GM18507 (cell line): ENCODE results near the gene PKD2L1.
A peak's percentile ranks its signal among the peaks of the same experiment; 100 is the strongest.
"Not testable (repeated sequence)": the region's sequence is repeated elsewhere in the genome, so short reads cannot be mapped to it uniquely, and the experiment has no call there.

Experiments
- DNase-seq: peaks from one replicate; pipeline ENCODE4 v3.0.0; 2011; ENCODE audit warnings: low read depth; ENCODE audit not compliant: insufficient read length; ENCODE audit errors: extremely low spot score
- FAIRE-seq: peaks from 2 replicates; lab custom pipeline; 2011; peaks lifted over from hg19 to GRCh38; lab: Jason Lieb, UNC

The PKD2L1 gene

GRCh38 chr10:100297242-100297641 lies 32.8 kb downstream of the PKD2L1 start:
- FAIRE-seq (no peak), DNase-seq (no peak)

GRCh38 chr10:100293066-100293465 lies 37.0 kb downstream of the PKD2L1 start:
- no peak for FAIRE-seq
- no peak for DNase-seq

GRCh38 chr10:100292300-100292699 lies 37.7 kb downstream of the PKD2L1 start:
- DNase-seq = not testable (repeated sequence)

GRCh38 chr10:100291356-100291755 lies 38.7 kb downstream of the PKD2L1 start:
- FAIRE-seq = no peak
- no peak for DNase-seq

More at GRCh38 chr10:100292300-100292699, 37.7 kb downstream of the PKD2L1 start:
- not testable (repeated sequence) for FAIRE-seq

GRCh38 chr10:100289641-100290040 lies 40.4 kb downstream of the PKD2L1 start:
- no peak for FAIRE-seq
- no peak for DNase-seq

GRCh38 chr10:100288196-100288595 lies 41.8 kb downstream of the PKD2L1 start:
- FAIRE-seq = no peak
- no peak for DNase-seq

GRCh38 chr10:100287756-100288155 lies 42.3 kb downstream of the PKD2L1 start:
- no peak for FAIRE-seq

GRCh38 chr10:100286051-100287033 lies 43.7 kb downstream of the PKD2L1 start, which contains the start of gene BLOC1S2:
BLOC1S2 (minus strand) TSS chr10:100286680; CDS start chr10:100286659, 21 bp downstream.
- peak; percentile 86 for FAIRE-seq
- peak; percentile 94 for DNase-seq

More at GRCh38 chr10:100287756-100288155, 42.3 kb downstream of the PKD2L1 start:
- DNase-seq = no peak

GRCh38 chr10:100285326-100285725 lies 44.7 kb downstream of the PKD2L1 start:
- FAIRE-seq, DNase-seq: not testable (repeated sequence)

GRCh38 chr10:100282907-100283306 lies 47.1 kb downstream of the PKD2L1 start:
- no peak for FAIRE-seq
- no peak for DNase-seq

- DNase-seq, FAIRE-seq: not testable (repeated sequence)
Measured at GRCh38 chr10:100276971-100277370, 53.1 kb downstream of the PKD2L1 start.

- FAIRE-seq = peak; percentile 93
Measured at GRCh38 chr10:100267239-100268104, 62.6 kb downstream of the PKD2L1 start, which contains the start of gene CWF19L1. CWF19L1 (minus strand) TSS chr10:100267638; CDS start chr10:100267593, 45 bp downstream.

GRCh38 chr10:100265821-100266485 lies 64.1 kb downstream of the PKD2L1 start:
- no peak for FAIRE-seq
- no peak for DNase-seq

More at GRCh38 chr10:100267239-100268104, 62.6 kb downstream of the PKD2L1 start, which contains the start of gene CWF19L1:
- DNase-seq = peak; percentile 56

- no peak for FAIRE-seq
- no peak for DNase-seq
Measured at GRCh38 chr10:100254191-100254590, 75.8 kb downstream of the PKD2L1 start.

GRCh38 chr10:100253041-100253440 lies 77.0 kb downstream of the PKD2L1 start:
- FAIRE-seq (no peak), DNase-seq (no peak)

GRCh38 chr10:100248820-100249219 lies 81.2 kb downstream of the PKD2L1 start:
- DNase-seq (no peak), FAIRE-seq (no peak)

- no peak for DNase-seq
- no peak for FAIRE-seq
Measured at GRCh38 chr10:100245484-100246220, 84.4 kb downstream of the PKD2L1 start.

GRCh38 chr10:100239851-100240250 lies 90.2 kb downstream of the PKD2L1 start:
- no peak for FAIRE-seq
- DNase-seq = no peak
